ENCODE results near the gene ANO10.
"Not testable (repeated sequence)": the region's sequence is repeated elsewhere in the genome, so short reads cannot be mapped to it uniquely, and the experiment has no call there.

Gene ANO10

GRCh38 chr3:43580181-43580580 is 41.6 kb downstream of the ANO10 start:
- no peak for DNase-seq (ENCODE audit: low read depth in 2 of 2)

GRCh38 chr3:43573576-43573975 is 48.2 kb downstream of the ANO10 start:
- no peak for DNase-seq (ENCODE audit: low read depth in 2 of 2)

- not testable (repeated sequence) for DNase-seq (ENCODE audit: low read depth in 2 of 2)
These were observed 56.0 kb downstream of the ANO10 start for GRCh38 chr3:43565661-43566341.

- no peak for DNase-seq (ENCODE audit: low read depth in 2 of 2)
These were observed 61.9 kb downstream of the ANO10 start for GRCh38 chr3:43559961-43560360.

- no peak for DNase-seq (ENCODE audit: low read depth in 2 of 2)
These were observed 63.6 kb downstream of the ANO10 start for GRCh38 chr3:43558171-43558570.

- no peak for DNase-seq (ENCODE audit: low read depth in 2 of 2)
These were observed 72.1 kb downstream of the ANO10 start for GRCh38 chr3:43549626-43550290.

- not testable (repeated sequence) for DNase-seq (ENCODE audit: low read depth in 2 of 2)
These were observed 77.5 kb downstream of the ANO10 start for GRCh38 chr3:43544277-43544676.

- DNase-seq (ENCODE audit: low read depth in 2 of 2): no peak
These were observed 79.3 kb downstream of the ANO10 start for GRCh38 chr3:43542328-43543043.

- no peak for DNase-seq (ENCODE audit: low read depth in 2 of 2)
These were observed 81.2 kb downstream of the ANO10 start for GRCh38 chr3:43540624-43541023.

- DNase-seq (ENCODE audit: low read depth in 2 of 2): no peak
These were observed 82.5 kb downstream of the ANO10 start for GRCh38 chr3:43539321-43539720.

GRCh38 chr3:43537225-43537624 is 84.6 kb downstream of the ANO10 start:
- no peak for DNase-seq (ENCODE audit: low read depth in 2 of 2)

GRCh38 chr3:43534675-43535074 is 87.1 kb downstream of the ANO10 start:
- no peak for DNase-seq (ENCODE audit: low read depth in 2 of 2)

- DNase-seq (ENCODE audit: low read depth in 2 of 2): no peak
These were observed 88.8 kb downstream of the ANO10 start for GRCh38 chr3:43533009-43533408.

GRCh38 chr3:43531835-43532234 is 90.0 kb downstream of the ANO10 start:
- DNase-seq (ENCODE audit: low read depth in 2 of 2): no peak

GRCh38 chr3:43528498-43529099 is 93.2 kb downstream of the ANO10 start:
- no peak for DNase-seq (ENCODE audit: low read depth in 2 of 2)

- DNase-seq (ENCODE audit: low read depth in 2 of 2): no peak
These were observed 94.9 kb downstream of the ANO10 start for GRCh38 chr3:43526956-43527355.

- DNase-seq (ENCODE audit: low read depth in 2 of 2): no peak
These were observed 95.7 kb downstream of the ANO10 start for GRCh38 chr3:43525941-43526607.

GRCh38 chr3:43525386-43525785 is 96.4 kb downstream of the ANO10 start:
- DNase-seq (ENCODE audit: low read depth in 2 of 2): no peak

- DNase-seq (ENCODE audit: low read depth in 2 of 2): no peak
These were observed 98.3 kb downstream of the ANO10 start for GRCh38 chr3:43523454-43524053.

GRCh38 chr3:43522727-43523362 is 99.0 kb downstream of the ANO10 start:
- DNase-seq (ENCODE audit: low read depth in 2 of 2): no peak

- DNase-seq (ENCODE audit: low read depth in 2 of 2): no peak
These were observed 99.9 kb downstream of the ANO10 start for GRCh38 chr3:43521941-43522340.
